ENCODE results near the gene THAP8.

- TF ChIP-seq CTCF (conservative IDR thresholded peaks at IDR 0.05; ENCODE audit: low read depth, low read length), result no peak
- TF ChIP-seq RCOR1 (IDR thresholded peaks at IDR 0.05; ENCODE audit: insufficient replicate concordance, low read length), result no peak
- no peak for TF ChIP-seq MXI1 (IDR thresholded peaks at IDR 0.05; ENCODE audit: borderline replicate concordance, low read depth, low read length)
- no peak for TF ChIP-seq RAD21 (IDR thresholded peaks at IDR 0.05; ENCODE audit: low read length)
- TF ChIP-seq POLR2A (IDR thresholded peaks at IDR 0.05; ENCODE audit: low read depth, low read length), result no peak
Observed at GRCh38 chr19:36093687-36094086, 39.6 kb upstream of the THAP8 start.
